ENCODE data around the gene BAX.

The BAX gene

DNA sequence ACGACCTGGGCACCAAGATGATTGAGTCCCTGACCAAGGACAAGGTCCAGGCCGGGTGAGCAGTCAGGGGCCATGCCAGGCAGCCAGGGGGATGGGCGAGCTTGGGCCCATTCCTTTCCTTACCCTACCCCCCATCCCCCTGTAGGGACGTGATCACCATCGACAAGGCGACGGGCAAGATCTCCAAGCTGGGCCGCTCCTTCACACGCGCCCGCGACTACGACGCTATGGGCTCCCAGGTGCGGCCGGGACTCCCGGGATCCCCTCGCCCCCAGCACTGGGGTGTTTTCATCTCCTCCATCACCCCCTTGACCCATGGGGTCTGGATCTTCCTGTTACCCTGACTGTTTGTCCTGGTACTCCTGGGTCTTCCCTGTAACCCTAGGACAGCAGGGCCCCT, 55.2 kb downstream of the BAX start:
- no peak for DNase-seq
- Histone ChIP-seq H3K9me3 (ENCODE audit: control extremely low read depth in 1 of 5, control insufficient read depth in 4 of 5, insufficient read depth in 2 of 5, low read depth in 1 of 5, low read length in 4 of 5) (no peaks in the 10 kb centered on the region), H3K4me1 (ENCODE audit: control extremely low read depth in 1 of 4, control insufficient read depth in 4 of 4, insufficient read depth in 4 of 4, low read length in 3 of 4) (no peaks in the 10 kb centered on the region), H3K27me3 (replicated peaks in 2 of 5; ENCODE audit: control insufficient read depth in 4 of 5, insufficient read depth in 5 of 5, low read length in 4 of 5) (no peaks in the 10 kb centered on the region), H3K27ac (ENCODE audit: insufficient read depth in 1 of 2, low read depth in 1 of 2, low read length in 2 of 2, poor library complexity in 1 of 2, severe bottlenecking in 2 of 2) (no peak overlapping the region), H3K36me3 (ENCODE audit: control insufficient read depth in 4 of 4, insufficient read depth in 4 of 4, low read length in 3 of 4) (peaks cover 16 to 78% (median 58%) of the 10 kb centered on the region in 4 experiments), H3K4me3 (ENCODE audit: control insufficient read depth in 1 of 7, extremely low read depth in 1 of 7, insufficient read depth in 4 of 7, low read depth in 2 of 7, low read length in 6 of 7) (no peak overlapping the region)
- POLR2A ChIA-PET = interaction anchor here (0.6 kb wide), 1 partner anchor 48 kb away, joined by 6 read pairs; the partner anchor contains the start of gene CGB7
- whole genome bisulfite sequencing (ENCODE audit: insufficient coverage) = 98% methylated on average over 13 of the region's 18 CpGs
- CTCF ChIA-PET = interaction anchor here (0.6 to 4.3 kb wide), 4 partner anchors 8 to 16 kb away, joined by 3 to 15 read pairs (median 4); partner anchors contain the start of genes GYS1 and RUVBL2

GRCh38 chr19:49010453-49010852, 55.8 kb downstream of the BAX start:
- Histone ChIP-seq H3K9me3 (ENCODE audit: control extremely low read depth in 1 of 5, control insufficient read depth in 4 of 5, insufficient read depth in 2 of 5, low read depth in 1 of 5, low read length in 4 of 5) (no peaks in the 10 kb centered on the region), H3K4me1 (ENCODE audit: control extremely low read depth in 1 of 4, control insufficient read depth in 4 of 4, insufficient read depth in 4 of 4, low read length in 3 of 4) (no peaks in the 10 kb centered on the region), H3K27me3 (replicated peaks in 2 of 5; ENCODE audit: control insufficient read depth in 4 of 5, insufficient read depth in 5 of 5, low read length in 4 of 5) (no peaks in the 10 kb centered on the region), H3K4me3 (ENCODE audit: control insufficient read depth in 1 of 7, extremely low read depth in 1 of 7, insufficient read depth in 4 of 7, low read depth in 2 of 7, low read length in 6 of 7) (no peak overlapping the region), H3K27ac (ENCODE audit: insufficient read depth in 1 of 2, low read depth in 1 of 2, low read length in 2 of 2, poor library complexity in 1 of 2, severe bottlenecking in 2 of 2) (no peak overlapping the region), H3K36me3 (ENCODE audit: control insufficient read depth in 4 of 4, insufficient read depth in 4 of 4, low read length in 3 of 4) (peaks cover 13 to 78% (median 58%) of the 10 kb centered on the region in 4 experiments)
- ChIA-PET POLR2A (interaction anchor here (0.6 kb wide), 1 partner anchor 47 kb away, joined by 6 read pairs; the partner anchor contains the start of gene CGB7), CTCF (interaction anchor here (1.6 to 4.3 kb wide), 2 partner anchors 7 to 10 kb away, joined by 3 to 15 read pairs; no protein-coding TSS in a partner anchor)
- 96% methylated on average over 17 of the region's 18 CpGs for WGBS (ENCODE audit: insufficient coverage)
- DNase-seq = no peak

GRCh38 chr19:49011194-49011593, 56.5 kb downstream of the BAX start:
- Histone ChIP-seq H3K4me1 (ENCODE audit: control extremely low read depth in 1 of 4, control insufficient read depth in 4 of 4, insufficient read depth in 4 of 4, low read length in 3 of 4) (no peaks in the 10 kb centered on the region), H3K27ac (ENCODE audit: insufficient read depth in 1 of 2, low read depth in 1 of 2, low read length in 2 of 2, poor library complexity in 1 of 2, severe bottlenecking in 2 of 2) (no peak overlapping the region), H3K4me3 (ENCODE audit: control insufficient read depth in 1 of 7, extremely low read depth in 1 of 7, insufficient read depth in 4 of 7, low read depth in 2 of 7, low read length in 6 of 7) (no peak overlapping the region), H3K36me3 (ENCODE audit: control insufficient read depth in 4 of 4, insufficient read depth in 4 of 4, low read length in 3 of 4) (peaks cover 12 to 79% (median 60%) of the 10 kb centered on the region in 4 experiments), H3K27me3 (replicated peaks in 2 of 5; ENCODE audit: control insufficient read depth in 4 of 5, insufficient read depth in 5 of 5, low read length in 4 of 5) (no peaks in the 10 kb centered on the region), H3K9me3 (ENCODE audit: control extremely low read depth in 1 of 5, control insufficient read depth in 4 of 5, insufficient read depth in 2 of 5, low read depth in 1 of 5, low read length in 4 of 5) (no peaks in the 10 kb centered on the region)
- POLR2A ChIA-PET = no interaction called here
- WGBS (ENCODE audit: insufficient coverage) = 92% methylated on average over 13 of the region's 17 CpGs
- CTCF ChIA-PET = interaction anchor here (4.3 kb wide), 1 partner anchor 11 kb away, joined by 15 read pairs; no protein-coding TSS in a partner anchor
- no peak for DNase-seq

All from common myeloid progenitor, CD34-positive (primary cell).